NCI-H524 treated with DMSO at 0.1 percent for 48 hours (cell line): ENCODE results near the gene NUP62.
"Not testable (repeated sequence)": the region's sequence is repeated elsewhere in the genome, so short reads cannot be mapped to it uniquely, and the experiment has no call there.

Experiments
- DNase-seq: peaks from one replicate; lab custom pipeline; 2025; lab: John Stamatoyannopoulos, UW

Gene NUP62

DNA sequence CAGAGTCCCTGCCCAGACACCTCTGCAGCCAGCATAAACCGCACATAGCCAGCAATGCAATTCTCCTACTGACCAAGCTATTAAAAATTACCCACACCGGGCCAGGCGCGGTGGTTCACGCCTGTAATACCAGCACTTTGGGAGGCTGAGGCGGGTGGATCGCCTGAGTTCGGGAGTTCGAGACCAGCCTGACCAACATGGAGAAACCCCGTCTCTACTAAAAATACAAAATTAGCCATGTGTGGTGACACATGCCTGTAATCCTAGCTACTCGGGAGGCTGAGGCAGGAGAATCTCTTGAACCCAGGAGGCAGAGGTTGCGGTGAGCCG lies 4.5 kb downstream of the NUP62 start:
- DNase-seq = not testable (repeated sequence)

DNA sequence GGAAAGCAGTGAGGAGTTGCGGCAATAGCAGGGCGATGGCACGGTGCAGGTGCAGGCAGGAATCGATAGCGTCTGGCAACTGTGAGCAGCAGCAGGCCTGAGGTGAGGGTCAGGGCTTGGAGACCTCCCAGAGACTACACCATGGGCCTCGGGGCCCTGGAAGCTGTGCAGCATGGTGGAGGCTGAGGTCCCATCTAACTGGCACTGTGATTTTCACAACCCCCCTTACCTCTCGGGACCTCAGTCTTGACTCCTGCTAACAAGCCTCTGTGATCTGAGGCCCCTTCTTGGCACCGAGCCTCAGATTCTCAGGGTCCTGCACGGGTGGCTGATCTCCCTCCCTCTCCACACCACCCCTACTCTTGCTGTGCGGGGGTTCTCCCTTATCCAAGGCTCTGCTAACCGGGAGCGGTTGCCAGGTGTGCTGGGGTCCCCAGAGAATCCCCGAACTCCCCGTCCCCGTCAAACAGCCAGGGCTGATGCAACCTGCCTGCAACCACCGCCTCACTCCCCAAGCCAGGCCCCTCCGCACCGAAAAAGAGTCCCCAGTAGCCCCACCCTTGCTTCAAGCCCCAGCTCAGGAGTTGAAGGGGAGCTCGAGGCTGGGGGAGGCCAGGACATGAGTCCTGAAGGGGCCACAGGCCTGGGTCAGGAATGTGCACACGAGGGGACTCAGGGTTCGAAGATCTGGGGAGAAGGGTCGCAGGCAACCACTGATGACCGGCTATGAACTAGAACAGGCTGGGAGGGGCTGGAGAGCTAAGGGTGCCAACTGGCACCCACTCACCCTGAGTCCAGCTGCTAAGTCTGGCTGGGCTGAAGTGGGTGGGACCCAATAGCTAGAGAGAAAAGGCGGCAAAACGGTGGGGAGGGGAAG lies 5.1 kb downstream of the NUP62 start:
- DNase-seq = no peak

DNA sequence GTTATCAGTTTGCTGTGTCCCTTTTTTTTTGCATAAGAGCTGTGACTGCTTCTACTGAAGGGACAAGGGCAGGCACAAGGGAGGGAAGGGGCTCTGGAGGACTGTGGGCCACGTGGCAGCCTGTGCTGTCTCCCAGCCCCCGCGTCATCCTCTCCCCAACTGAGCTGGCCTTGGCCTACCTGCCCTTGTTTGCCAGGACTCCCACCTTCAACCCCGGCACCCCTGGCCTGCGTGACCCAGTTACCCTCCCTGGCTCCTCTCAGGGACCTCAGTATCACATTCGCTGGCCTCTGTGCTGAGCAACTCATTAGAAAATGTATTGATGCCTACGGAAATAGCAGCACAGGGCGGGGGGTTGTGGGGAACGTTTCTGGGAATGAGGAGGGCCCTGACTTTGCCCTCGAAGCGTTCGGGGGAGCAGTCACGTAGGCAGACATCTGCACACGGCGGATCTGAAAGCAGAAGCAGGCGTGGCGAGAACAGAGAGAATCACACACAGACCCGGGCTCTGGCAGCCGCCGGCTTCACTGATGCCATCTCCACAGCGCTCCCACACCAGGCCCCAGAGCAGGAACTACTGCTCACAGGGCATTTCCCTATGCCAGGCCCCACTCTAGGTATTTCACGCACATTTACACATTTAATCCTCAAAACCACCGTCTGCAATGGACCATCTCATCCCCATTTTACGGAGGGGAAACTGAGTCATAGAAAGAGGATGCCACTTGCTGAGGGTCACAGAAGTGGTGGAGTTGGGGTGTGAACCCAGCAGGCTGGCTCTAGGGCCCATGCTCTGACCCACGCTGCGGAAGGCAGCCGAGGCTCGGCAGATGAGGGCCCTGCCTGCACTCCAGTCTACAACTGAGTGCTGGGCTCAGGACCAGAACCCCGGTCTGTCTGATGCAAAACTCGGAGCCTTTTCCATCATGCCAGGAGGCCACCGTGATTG lies 6.0 kb downstream of the NUP62 start:
- DNase-seq = no peak

DNA sequence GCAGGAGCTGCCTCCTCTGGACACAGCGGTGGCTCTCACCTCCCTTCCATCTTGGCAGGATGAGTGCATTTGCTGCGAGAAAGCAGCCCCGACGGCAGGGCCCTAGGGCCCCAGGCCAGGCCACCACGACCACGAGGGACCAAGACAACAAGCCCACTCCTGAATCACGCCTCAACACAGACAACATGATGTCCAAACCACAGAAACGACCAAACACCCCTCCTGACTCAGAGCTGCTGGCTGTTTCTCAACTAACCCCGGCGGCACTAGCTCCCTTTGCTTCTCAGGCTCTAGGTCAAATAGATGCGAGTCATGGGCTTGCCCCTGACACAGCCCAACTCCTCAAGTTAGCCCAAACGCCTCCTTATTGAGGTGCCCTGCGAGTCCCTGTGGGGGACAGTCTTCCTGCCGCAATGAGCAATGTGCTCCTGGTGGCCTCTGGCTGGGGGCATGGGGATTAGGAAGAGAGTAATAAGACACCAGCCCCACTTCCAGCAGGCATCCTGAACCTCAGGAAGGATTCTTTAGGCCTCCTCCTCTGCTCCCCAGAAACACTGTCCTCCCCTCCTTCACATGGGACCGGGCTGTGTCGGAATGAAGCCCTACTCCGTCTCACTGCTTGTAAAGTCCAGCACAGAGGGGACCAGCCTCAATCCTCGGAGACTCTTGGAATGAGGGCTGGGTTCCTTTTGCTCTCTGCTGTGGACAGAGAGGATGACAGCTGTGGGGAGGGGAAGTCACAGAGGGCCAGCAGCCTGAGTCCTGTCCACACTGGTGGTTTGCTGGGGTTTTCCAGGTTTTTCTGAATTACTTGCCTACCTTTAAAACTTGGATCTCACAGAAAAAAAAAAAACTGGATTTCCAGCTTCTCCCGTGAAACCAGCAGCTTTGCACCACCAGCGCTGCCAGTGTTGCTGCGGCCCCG lies 7.2 kb downstream of the NUP62 start:
- DNase-seq = no peak

DNA sequence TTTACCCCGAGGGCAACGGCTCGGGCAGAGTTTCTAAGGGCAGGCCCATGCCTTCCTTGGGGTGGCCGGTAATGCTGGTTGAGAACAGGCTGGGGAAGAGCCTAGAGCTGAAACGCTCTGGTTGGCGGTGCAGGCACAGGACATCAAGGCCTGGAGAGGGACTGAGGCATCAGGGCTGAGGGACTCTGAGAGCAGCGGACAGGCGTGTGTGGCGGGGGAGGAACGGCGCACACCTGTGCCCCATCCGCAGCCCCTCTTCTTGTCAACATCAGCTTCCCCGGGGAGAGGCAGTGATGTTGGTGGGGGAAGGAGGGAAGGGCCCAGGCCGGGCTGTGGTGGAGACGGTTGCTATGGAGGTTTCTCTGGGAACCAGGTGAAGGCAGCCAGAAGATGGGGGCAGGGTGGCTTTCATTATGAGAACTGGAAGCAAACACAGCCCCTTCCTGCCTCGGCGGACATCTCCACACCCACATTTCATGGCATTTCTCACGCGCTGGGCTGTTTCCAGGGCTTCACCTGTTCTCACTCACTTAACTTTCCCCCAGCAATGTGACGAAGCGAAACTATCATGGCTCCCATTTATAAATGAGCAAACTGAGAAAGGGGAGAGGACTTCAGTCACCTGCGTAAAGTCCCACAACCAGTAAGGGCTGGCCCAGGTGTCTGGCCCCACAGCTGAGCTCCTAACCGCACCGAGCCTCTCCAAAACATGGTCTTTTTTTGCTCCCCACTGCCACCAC lies 8.5 kb downstream of the NUP62 start:
- no peak for DNase-seq

DNA sequence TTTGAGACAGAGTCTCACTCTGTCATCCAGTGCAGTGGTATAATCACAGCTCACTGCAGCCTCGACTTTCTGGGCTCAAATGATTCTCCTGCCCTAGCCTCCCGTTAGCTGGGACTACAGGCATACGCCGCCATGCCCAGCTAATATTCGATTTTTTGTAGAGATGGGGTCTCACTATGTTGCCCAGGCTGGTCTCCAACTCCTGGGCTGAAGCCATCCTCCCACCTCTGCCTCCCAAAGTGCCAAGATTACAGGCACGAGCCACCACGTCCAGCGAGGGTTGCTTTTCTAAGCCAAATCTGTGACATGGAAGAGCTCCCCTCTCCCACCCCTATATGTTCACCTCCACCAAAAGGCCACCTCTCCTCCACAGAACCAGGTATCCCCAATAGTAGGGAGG lies 11.2 kb downstream of the NUP62 start:
- DNase-seq = no peak

DNA sequence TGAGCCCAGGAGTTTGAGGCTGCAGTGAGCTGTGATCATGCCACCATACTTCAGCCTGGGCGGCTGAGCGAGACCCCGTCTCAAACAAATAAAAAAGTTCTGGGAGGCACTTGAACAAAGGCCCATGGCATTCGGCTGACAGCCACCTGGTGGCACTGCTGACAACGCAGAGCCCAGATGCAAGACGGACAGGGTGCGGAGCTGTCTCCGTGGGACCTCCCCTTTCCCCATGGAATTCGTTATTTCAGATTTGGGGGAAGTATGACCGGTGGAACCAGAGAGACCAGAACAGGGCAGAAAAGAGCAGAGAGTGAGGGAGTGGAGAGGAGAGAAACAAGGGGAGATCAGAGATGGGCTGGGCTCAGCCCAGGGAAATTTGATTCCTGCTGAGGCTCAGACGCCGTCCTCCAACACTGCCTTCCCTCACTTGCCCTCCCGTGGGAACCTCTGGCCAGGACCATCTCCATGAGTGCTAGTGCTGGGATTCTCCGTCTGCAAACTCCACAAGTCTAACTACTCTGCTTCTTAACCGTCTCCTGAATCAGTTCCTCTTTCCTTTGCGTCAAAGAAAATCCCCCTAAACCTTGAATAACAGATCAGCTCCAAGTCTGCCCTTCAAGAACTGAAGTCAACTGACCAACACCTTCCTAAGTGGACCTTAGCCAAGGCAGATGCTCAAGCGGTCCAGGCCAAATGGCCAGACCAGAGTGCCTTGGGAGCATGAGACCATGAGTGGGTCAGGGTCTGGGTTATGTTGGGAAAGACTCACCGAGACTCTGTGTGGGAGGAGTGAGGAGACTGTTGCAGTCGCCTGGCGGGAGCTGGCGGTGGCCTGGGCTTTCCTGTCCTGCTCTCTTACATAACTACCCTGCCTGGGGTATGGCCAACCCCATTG lies 12.2 kb downstream of the NUP62 start:
- DNase-seq = no peak

DNA sequence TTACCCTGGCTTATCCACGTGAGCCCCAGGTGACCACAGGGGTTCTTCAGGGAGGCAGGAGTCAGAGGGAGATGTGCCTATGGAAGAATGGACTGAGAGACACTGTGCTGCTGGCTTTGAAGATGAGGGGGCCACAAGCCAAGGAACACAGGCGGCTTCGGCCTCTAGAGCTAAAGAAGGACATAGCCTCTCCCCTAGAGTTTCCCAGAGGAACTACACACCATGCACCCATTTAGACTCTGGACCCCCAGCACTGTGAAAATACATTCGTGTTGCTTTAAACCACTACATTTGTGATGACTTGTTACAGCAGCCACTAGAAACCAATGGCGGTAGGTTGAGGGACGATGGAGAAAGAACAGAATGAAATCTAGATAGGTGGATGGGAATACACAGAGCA lies 14.0 kb downstream of the NUP62 start:
- DNase-seq = no peak

DNA sequence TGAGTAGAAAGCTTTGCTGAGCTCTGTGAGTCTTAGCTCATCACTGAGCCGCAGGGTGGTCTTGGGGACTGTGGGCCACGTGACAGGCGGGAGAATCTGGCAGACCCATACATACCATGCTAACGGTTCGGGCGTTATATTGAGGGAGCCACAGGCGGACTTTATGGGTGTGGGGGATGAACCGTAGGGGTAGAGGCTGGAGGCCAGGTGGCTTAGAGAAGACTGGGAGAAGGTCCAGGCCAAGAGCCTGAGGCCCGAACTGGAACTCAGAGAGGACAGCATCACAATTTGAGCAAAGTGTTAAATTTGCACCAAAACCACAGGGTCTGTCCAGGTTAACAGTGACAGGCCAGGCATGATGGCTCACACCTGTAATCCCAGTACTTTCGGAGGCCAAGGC lies 15.6 kb downstream of the NUP62 start:
- no peak for DNase-seq

DNA sequence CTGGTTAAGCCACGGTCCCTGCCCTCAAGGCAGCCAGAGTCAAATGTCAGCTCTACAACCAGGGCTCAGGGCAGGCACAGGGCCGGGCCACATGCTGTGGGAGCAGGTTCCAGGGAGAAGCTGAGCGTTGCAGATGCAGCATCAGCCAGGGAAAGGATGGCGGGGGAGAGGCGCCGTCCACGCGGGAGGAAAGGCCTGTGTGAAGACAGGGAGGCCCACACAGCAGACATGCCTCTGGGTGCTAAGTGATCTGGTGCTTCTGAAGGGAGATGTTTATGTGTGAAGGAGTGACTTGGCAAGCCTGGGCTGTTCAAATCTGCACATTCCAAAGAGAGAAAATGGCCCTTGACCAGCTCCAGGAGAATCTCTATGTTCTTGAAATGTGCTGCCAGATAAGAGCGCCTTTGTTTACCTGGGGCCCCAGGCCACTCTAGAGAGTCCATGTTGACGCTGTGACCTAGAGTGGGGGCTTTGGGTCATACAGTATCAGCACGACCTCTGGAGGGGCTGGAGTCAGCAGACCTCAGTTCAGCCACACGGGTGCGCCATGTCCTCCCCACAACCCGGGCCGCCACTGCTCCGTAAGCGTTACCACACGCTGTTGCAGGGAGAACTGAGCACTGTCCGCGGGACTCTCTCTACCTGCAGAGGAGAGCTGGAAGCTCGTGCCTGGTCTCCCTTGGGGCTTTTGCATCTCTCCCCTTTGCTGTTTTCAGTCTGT lies 16.2 kb downstream of the NUP62 start:
- no peak for DNase-seq

DNA sequence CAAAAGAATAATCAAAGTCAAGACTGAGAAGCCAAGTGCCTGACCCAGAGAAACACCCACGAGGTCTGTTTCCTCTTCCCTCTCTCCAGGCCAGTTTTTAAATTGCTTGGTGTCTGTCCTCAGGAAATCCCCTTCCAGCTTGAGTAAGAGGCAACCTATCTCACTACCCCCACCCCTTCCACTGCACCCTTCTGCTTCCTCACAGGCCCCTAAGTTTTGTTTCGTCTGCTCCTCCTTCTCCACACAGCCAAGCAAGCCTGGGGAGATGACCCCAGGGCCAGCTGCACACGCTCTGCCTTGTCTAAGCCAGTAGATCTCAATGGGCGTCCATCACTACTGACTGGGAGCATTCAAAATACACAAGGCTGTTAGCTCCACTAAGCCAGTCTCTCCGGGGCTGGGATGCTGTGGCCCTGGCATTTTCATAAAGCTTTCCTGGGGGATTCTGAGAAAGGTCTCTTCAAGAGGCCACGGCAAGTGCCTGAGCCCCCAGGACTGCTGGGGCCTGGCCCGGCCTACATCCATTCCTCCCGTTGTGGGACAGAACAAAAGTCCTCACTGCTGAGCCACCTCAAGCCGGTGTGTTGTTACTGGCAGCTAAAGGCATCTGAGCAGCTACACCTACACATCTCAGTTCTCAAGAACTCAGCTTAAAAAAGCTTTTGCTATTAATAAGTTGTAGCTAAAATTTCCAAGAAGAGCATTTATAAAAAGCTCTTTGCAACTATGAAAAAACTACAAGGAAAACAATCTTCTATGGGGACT lies 17.7 kb downstream of the NUP62 start:
- no peak for DNase-seq

DNA sequence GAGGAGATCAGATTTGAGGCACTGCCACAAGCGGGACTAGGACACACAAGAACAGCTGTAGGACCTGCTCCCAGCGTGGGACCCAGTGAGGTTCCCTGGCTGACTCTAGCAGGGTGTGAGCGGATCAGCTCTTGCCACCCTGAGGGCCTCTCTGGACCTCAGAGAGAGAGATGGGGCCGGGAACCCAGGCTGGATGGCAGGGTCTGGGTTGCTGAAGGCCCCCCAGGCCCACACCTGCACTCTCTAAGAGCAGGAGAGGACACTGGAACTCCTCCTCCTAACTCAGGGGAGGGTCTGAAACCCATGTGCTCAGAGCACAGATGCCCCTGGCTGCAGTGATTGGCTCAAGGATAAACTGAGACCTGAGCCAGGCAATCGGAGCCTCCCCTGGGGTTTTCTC lies 19.1 kb downstream of the NUP62 start:
- no peak for DNase-seq

DNA sequence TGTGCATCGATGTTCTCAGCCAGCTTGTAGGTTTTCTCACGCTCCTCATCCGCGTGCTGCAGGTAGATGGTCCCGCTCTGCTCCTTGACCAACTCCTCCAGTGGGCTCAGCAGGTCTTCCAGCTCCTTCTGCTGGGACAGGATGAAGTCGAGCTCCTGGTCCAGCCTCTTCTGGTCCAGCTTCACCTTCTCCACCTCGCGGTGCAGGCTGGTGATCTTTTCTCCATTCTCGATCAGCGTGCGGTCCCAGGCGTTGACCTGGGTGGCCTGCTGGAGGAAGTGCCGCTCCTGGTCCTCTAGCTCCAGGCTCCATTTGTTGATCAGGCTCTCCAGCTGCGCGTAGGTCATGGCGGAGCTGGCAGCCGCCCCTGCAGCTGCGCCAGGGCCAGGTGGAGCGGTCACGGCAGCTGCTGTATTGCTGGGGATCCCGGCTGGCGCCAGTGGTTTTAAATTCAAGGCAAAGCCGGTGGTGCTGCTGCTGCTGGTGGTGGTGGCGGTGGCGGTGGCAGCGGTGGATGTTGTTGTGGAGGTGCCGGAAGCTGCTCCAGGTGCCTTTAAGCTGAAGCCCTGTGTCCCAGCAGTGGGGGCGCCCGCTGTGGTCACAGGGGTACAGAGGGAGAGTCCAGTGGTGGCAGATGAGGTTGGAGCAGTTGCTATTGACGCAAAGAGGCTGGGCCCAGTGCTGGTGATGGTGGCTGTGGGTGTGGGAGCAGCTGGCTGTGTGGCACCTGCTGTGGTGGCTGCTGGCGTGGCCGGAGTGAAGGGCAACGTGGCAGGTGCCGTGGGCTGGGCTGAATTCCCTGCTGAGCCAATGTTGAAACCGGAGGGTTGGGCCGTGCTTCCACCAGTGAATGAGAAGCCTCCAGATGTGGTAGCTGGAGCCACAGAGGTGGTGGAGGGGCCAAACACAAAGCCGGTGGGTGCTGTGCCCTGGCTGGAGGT lies 20.6 kb downstream of the NUP62 start:
- no peak for DNase-seq

DNA sequence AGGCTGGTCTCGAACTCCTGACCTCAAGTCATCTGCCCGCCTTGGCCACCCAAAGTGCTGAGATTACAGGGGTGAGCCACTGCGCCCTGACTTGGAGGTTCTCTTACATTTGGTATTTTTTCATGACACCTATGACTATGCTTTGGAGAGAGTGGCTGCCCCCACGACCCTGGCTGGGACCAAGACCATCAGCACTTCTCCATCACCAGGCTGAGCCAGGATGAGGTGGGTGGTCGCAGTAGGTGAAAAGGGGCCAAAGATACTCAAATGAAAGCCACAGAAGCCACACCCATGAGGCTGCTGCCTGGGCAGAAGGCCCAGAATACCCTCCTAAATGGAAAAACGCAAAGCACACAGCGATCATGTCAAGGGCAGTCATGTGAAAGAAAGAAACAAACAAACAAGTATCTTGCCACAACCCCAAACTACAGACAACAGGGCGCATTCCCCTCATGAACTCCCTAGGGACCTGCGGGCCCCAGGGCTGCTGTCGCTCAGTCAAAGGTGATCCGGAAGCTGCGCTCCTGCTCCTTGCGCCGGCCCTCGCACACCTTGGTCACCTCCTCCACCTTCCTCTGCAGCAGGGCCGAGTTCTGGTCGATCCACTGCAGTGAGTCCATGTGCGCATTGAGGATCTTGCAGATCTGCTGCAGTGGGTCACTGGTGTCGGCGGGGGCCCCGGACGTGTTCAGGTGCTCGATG lies 21.4 kb downstream of the NUP62 start:
- no peak for DNase-seq

DNA sequence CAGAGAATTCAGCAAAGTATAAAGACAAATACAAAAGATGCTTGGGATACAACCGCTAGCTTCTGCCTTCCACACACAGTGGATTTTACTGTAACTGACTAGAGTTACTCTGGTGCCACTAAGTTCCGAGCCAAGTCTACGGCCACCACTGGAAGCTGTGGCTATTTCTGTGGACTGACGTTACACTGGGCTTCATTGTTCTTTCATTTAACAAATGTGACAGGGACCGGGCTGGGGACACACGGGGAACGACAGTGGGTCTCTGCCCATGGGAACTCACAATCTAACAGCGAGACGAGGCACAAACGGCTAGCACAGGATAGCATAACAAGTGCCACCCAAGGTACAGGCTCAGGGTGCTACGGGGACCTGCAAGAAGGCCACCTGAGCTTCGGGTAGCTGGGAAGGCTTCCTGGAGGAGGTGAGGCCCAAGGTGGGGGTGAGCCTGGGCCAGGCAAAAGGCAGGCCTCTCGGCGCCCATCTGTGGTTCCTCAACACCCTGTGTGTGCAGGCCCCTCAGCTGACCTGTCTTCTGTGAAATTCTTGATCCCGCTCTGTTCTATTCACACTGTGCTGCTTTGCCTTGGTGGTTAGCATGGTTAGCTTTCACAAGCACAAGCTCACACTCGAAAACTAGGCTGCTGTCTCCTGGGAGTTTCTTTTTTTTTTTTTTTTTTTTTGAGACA lies 22.3 kb downstream of the NUP62 start:
- no peak for DNase-seq

DNA sequence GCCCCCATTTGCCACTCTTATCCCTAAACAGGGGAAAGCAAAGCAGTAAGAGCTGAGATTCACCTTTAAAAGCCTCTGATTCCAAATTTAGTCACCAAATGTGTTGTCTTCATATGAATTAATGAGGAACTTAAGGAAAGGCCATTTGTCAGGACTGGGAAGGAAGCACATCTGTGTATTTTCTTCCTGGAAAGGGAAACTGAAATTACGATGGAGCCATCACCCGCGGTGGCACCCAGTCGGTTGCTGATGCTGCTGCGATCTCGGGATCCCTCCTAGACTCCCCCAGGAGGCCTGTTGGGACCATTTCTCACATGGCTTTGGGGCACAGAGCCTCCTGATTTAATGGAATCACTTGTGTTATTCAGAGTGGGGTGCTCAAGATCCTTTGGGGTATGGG lies 25.2 kb downstream of the NUP62 start:
- no peak for DNase-seq
